GM18507 (cell line): ENCODE measurements around the gene FCHO1.
"Not testable (repeated sequence)": the region's sequence is repeated elsewhere in the genome, so short reads cannot be mapped to it uniquely, and the experiment has no call there.

Experiments
- DNase-seq: peaks from one replicate; pipeline ENCODE4 v3.0.0; 2011; ENCODE audit warnings: low read depth; ENCODE audit not compliant: insufficient read length; ENCODE audit errors: extremely low spot score
- FAIRE-seq: peaks from 2 replicates; lab custom pipeline; 2011; peaks lifted over from hg19 to GRCh38; lab: Jason Lieb, UNC

The FCHO1 gene

DNA sequence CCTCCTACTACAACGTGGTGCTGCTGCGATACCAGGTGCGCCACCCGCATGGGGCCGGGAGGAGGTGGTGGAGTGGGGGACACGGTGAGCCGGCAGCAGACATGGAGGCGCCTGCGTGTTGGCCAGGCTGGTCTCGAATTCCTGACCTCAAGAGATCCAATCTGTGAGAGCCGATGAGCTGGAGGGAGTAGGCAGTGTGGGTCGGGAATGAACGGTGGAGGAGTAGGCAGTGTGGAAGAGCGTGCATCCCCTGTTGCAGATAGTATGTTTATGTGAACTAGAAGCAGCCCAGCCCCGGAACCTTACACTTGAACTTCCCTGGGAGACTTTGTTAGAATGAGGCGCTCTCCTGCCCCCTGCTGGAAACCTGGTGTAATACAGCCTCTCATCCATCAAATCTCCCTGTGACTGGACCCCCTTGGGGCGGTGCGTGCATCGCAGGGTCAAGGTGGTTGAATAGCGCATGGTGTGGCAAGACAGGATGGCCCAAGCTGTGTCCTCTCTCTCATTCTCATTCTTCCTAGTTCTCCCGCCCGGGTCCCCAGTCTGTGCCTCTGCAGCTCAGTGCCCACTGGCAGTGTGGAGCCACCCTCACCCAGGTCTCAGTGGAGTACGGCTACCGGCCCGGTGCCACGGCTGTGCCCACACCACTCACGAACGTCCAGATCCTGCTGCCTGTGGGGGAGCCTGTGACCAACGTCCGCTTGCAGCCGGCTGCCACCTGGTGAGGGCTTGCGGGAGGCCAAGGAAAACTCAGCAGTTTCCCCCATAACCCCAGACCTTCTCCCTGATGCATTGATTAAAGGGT, 33.1 kb downstream of the FCHO1 start:
- DNase-seq = peak; percentile 70
- peak; percentile 78 for FAIRE-seq

DNA sequence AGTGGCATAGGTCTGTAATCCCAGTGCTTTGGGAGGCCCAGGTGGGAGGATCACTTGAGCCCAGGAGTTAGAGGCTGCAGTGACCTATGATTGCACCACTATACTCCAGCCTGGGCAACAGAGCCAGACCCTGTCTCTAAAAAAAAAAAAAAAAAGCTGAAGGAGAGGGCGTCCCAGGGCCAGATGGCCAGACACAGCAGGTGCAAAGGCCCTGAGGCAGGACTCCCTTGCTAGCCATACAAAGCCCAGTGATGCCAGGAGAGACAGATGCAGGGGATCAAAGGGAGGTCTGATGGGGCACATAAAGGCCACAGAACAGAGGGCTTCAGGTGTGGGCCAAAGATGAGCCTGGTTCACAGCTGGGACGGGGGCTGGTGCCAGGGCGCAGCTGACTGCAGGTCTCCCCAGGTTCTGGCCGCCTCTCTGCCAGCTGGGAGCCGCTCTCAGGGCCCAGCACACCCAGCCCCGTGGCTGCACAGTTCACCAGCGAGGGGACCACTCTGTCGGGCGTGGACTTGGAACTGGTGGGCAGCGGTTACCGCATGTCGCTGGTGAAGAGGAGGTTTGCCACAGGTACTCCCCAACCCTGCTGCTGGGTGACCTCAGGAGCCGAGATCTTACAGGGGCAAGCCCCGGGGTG, 36.1 kb downstream of the FCHO1 start:
- no peak for DNase-seq
- FAIRE-seq = no peak

DNA sequence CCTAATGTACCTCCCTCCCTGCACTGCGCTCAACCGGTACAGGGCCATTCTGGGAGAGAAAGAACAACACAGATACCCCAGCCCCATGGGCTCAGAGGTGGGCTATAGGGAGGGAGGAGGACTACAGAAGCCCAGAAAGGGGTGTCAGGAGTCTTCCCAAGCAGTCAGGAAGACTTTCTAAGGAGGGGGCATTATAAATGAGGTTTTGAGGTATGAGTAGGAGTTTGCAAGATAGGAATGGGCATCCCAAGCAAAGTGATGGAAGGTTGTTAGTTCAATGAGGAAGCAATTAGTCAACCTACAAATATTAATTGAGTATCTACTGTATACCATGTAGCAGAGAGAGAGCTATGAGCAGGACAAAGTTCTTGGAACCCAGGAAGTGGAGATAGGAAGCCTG, 37.4 kb downstream of the FCHO1 start:
- FAIRE-seq (no peak), DNase-seq (no peak)

DNA sequence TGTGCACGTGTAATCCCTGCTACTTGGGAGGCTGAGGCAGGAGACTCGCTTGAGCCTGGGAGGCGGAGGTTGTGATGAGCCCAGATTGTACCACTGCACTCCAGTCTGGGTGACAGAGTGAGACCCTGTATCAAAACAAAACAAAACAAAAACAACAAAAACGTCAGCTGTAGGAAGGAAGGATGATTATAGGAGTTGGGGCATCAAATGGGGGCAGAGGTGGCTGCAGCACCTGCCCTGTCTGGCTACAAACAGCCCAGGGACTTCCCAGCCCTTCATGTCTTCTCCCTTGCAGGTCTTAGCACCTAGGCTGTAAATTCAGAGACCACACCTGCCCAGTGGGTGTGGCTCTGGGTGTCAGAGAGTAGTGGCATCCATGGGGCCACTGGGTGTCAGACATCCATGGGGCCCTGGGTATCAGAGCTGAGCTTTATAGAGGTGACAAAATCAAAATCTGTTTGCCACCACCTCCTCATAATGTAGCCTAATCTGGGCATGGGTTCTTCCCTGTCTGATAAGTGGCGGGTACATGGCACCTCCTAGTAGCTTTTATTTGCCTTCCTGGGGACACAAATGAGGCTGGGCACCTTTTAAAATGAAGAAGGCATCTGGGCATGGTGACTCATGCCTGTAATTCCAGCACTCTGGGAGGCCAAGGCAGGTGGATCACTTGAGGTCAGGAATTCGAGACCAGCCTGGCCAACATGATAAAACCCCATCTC, 38.9 kb downstream of the FCHO1 start:
- no peak for DNase-seq
- no peak for FAIRE-seq

DNA sequence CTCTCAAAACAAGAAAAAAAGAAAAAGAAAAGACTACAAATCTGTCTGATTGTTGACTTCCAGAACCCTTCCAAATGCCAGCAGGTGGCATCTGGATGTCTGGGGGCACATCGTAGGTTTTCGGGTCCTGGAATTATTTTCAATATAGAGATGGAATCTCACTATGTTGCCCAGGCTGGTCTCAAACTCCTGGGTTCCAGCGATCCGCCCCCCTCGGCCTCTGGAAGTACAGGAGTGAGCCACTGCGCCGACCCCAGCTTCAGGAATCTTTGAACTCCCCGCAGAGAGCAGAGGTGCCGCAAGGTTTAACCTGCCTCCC, 43.1 kb downstream of the FCHO1 start:
- DNase-seq = no peak
- FAIRE-seq = no peak

DNA sequence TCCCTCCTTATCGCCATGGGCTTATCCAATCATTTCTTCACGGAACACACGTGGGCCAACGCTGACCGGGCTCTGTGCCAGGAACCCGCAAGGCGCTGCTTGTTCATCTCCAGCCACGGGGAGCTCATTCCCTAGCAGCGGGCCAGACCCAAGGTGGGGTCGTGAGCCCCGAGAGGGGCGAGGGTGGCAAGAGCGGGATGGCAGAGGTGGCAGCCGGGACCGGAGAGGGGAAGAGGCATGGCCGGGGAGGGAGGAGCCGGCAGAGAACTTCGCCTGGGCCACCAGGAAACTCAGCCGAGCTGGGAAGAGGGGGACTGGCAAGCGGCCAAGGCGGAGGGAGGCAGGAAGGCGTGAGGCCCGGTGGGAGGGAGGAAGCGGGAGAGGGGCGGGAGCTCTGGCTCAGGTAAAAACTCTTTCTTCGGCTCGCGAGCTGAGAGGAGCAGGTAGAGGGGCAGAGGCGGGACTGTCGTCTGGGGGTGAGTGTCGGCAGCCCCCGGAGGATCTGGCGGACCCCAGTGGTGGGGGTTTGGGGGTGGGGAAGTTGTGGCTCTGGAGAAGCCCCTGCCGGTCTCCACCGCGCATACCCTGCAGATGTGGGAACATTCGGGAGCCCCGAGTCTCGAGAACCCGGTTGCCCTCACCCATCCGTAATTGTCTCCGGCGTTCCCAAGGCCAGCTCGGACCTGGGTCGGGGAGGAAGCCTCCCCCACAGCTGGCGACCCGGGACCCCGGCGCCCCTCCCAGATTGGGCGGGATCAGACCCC, 43.6 kb downstream of the FCHO1 start, which contains the start of gene B3GNT3:
TSS of gene B3GNT3 (plus strand) at position 408 of the 764 bp plus-strand sequence. CDS start 12,670 bp downstream, outside the sequence.
- no peak for DNase-seq
- FAIRE-seq = no peak

DNA sequence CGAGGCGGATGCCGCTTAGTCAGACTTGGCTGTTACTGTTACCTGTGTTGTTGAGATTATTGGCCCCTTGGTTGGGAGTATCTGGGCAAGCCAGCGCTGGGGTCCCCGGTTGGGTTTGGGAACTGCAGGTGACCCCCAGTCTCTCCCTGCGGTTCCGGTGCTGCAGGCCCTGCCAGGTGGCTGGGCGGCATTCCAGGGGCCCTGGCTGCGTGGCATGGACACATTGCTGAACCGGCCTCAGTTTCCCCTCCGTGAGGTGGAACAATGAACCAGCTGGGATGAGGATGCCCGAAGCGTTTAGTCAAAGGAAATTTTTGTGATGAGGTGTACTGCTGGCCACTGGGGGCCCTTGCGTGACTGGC, 44.2 kb downstream of the FCHO1 start:
- DNase-seq (no peak), FAIRE-seq (no peak)

DNA sequence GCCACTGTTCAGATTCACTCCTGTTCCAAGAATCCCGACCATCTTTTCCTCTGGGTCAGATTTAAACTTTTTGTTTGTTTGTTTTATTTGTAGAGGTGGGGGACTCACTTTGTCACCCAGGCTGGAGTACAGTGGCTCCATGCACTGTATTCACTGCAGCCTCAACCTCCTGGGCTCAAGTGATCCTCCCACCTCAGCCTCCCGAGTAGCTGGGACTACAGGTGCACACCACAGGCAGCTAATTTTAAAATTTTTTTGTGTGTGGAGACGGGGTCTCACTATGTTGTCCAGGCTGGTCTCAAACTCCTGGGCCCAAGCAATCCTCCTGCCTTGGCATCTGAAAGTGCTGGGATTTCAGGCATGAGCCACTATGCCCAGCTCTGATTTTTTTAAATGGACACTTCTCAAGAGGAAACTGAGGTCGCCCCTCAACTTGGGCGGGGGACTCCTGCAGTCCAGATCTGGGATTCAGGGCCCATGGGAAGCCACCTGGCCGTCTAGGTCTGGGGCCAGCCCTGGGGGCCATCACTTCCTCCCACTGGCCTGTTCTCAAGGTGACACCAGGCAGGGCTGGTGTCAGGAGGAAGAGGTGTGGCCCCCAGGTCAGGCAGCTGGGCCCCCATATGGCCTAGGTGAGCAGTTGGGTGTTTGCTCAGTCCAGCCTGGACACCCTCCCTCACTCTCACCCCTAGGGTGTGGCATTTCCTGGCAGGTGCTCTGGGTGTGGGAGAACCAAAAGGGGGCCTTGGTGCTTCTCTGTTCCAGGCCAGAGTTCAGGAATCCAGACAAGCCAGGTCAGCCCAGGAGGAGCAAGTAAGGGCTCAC, 44.9 kb downstream of the FCHO1 start:
- FAIRE-seq (no peak), DNase-seq (no peak)

DNA sequence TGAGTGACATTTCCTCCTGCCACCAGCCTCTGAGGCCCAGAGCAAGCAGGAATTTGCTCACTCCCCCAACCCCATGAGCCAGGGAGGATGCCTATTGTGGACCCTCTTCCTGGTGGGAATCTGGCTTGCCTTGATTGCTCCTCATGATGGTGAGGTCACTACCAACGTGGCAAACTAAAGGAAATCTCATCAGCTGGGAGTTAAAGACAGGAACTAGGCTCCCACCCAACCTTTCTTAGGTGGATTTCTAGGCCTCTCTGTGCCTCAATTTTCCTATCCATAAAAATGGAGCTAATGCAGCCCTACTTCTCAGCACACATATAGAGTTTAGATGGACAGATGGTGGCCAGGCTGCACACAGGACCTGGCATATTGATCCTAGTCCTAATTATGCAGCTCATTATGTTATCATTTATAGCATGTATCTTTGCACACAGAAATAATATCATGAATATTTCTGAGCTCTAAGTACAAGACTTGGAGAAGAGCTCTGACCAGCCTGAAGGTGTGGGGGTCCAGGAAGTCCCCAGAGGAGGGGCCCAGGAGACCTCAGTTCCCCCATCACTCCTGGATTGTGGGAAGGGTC, 45.7 kb downstream of the FCHO1 start:
- no peak for FAIRE-seq
- DNase-seq = no peak

DNA sequence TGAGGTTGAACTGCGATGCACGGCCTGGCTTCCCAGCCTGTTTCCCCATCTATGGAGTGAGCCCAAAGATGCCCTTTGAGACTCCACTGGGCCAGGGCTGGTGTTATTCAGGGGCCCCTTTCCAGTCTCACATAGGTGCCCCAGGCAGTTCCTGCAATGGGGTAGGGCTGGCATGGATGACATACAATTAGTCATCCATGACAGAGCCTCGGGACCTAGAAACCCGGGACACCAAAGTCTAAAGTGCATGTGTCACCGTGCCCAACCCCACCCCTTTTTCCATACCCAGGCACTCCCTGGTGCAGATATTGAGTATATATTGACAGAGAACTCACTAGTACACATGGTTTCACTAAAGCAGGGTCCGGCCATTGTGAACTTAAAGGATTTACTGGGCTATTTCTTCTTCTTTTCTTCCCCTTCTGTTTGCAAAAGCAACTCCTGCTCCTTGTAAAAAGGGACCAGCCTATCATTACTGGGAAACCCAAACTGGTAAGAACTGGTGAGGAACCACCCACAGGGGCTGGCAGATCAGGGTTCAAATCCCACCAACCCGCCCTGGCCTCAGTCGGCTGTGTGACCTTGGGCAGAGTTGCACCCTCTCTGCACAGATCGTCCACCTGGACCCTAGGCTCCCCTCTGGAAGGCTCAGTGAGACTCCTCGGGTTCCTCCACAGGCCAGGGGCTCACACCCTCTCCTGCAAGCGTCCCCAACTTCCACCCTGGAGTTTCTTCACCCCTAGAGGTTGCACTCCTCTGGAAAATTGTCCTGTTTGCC, 46.3 kb downstream of the FCHO1 start:
- no peak for FAIRE-seq

DNA sequence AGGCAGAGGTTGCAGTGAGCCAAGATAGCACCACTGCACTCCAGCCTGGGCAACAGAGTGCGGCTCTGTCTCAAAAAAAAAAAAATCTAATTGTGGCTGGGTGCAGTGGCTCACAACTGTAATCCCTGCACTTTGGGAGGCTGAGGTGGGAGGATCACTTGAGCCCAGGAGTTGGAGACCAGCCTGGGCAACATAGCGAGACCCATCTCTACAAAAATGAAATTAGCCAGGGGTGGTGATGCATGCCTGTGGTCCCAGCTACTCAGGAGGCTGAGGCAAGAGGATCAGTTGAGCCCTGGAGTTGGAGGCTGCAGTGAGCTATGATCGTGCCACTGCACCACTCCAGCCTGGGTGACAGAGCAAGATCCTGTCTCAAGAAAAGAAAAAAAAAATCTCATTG, 47.3 kb downstream of the FCHO1 start:
- not testable (repeated sequence) for FAIRE-seq, DNase-seq

More for the DNA sequence above, 46.3 kb downstream of the FCHO1 start:
- DNase-seq = no peak

DNA sequence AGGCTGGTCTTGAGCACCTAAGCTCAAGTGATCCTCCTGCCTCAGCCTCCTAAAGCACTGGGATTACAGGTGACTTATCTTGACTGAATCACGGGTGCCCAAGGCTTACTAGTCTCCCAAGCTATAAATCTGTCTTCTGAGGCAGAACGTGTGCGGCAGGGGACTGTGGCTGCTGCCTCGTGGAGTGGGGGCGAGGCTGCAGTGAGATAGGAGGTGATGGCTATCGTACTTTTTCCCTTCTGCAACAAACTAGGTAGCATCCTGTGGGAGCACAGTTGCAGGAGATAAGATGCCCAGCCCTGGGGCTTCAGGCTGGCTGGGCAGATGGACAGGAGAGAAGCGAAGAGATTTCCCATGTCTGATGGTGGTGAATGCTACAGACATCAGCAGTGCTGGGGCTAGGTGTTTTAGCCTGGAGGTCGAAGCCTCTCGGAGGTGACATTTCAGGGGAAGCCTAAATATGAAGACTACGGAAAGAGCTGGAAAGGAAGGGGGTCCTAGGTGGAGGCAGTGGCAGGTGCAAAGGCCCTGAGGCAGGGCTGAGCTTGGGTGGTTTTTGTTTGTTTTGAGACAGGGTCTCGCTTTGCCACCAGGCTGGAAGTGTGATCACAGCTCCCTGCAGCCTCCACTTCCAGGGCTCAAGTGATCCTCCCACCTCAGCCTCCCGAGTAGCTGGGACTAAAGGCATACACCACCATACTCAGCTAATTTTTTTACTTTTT, 51.0 kb downstream of the FCHO1 start:
- DNase-seq (no peak), FAIRE-seq (no peak)

DNA sequence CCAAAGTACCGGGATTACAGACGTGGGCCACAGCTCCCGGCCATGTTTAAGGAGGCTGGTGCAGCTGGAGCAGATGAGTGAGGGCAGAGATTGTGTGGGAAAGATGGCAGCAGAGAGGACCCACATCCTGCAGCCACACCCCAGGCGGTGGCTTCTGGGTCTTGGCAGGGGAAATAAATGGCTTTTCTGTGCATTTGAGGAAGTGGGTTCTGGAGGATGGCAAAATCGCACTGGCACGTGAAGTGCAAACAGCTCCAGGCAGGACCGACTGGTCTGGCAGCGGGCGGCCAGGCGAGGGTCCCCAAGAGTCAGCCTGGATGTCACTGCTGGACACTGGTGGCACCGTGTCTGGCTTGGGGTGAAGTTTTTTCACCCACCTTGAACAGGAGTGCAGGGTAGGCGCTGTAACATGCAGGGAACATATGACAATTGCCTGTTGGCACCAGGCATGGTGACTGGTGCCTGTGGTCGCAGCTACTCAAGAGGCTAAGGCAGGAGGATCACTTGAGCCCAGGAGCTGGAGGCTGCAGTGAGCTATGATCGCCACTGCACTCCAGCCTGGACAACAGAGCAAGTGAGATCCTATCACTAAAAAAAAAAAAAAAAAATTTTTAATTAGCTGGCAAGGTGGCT, 52.1 kb downstream of the FCHO1 start:
- FAIRE-seq = no peak

DNA sequence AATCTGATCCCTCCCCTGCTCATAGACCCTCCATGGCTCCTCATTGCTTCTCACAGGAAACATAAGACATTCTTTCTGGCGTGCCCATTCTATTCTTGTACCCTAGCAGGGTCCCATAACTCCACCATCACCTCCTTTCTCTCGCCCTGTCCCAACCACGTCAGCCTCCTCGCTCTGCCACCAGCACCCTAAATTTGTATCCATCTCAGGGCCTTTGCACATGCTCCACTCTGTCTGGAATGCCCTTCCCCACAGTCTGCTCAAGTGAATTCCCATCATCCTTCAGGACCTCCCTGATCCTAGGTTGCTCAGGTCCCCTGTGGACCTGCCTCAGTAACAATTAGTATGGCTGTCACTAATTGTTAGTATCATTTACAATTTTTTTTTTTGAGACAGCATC, 54.1 kb downstream of the FCHO1 start:
- DNase-seq (no peak), FAIRE-seq (no peak)

More for the DNA sequence above, 52.1 kb downstream of the FCHO1 start:
- DNase-seq = no peak

DNA sequence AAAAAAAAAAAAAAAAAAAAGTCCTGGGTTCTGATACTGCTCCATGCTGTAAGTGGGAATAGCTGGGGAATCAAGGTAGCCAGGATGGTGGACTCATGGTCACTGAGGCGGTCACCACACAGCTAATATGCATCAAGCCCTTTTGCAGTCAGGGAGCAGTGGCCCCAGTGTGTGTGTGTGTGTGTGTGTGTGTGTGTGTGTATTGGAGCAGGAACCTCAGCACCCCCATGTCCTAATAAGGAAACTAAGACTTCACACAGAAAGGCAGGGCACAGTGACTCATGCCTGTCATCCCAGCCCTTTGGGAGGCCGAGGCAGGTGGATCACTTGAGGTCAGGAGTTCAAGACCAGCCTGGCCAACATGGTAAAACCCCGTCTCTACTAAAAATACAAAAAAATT, 55.7 kb downstream of the FCHO1 start:
- DNase-seq = no peak
- FAIRE-seq = no peak

DNA sequence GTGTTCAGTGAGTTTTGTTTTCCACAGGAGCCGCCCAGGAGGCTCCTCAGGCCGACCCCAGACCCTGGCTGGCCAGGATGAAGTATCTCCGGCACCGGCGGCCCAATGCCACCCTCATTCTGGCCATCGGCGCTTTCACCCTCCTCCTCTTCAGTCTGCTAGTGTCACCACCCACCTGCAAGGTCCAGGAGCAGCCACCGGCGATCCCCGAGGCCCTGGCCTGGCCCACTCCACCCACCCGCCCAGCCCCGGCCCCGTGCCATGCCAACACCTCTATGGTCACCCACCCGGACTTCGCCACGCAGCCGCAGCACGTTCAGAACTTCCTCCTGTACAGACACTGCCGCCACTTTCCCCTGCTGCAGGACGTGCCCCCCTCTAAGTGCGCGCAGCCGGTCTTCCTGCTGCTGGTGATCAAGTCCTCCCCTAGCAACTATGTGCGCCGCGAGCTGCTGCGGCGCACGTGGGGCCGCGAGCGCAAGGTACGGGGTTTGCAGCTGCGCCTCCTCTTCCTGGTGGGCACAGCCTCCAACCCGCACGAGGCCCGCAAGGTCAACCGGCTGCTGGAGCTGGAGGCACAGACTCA, 56.5 kb downstream of the FCHO1 start:
- FAIRE-seq (no peak), DNase-seq (no peak)

DNA sequence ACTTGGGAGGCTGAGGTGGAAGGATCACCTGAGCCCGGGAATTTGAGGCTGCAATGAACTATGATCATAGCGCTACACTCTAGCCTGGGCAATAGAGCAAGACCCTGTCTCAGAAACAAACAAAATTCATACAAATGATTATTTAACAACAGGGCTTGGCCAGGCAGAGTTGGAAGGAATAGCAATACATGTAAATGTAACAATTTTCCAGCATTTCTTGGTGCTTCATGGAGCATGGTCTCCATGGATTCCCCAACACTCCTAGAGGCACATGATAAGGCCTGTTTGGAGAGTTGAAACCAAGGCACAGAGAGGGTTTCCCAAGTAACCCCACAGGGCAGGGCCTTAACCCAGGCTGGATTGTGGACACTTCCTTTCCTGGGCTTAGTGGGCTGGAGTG, 59.8 kb downstream of the FCHO1 start:
- FAIRE-seq (no peak), DNase-seq (no peak)
